ENCODE results near the gene USP12.
"Not testable (repeated sequence)": the region's sequence is repeated elsewhere in the genome, so short reads cannot be mapped to it uniquely, and the experiment has no call there.

Gene USP12

DNA sequence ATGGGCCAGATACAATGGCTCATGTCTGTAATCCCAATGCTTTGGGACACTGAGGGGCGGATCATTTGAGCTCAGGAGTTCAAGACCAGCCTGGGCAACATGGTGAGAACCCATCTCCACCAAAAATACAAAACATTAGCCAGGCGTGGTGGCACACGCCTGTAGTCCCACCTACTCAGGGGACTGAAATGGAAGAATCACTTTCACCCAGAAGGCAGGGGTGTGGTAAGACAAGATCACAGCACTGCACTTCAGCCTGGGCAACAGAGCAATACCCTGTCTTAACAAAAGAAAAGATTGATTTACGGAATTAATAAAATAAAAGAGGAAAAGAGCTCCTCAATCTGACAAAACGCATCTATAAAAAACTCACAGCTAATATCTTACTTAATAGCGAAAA, 22.7 kb downstream of the USP12 start:
- DNase-seq, result no peak

DNA sequence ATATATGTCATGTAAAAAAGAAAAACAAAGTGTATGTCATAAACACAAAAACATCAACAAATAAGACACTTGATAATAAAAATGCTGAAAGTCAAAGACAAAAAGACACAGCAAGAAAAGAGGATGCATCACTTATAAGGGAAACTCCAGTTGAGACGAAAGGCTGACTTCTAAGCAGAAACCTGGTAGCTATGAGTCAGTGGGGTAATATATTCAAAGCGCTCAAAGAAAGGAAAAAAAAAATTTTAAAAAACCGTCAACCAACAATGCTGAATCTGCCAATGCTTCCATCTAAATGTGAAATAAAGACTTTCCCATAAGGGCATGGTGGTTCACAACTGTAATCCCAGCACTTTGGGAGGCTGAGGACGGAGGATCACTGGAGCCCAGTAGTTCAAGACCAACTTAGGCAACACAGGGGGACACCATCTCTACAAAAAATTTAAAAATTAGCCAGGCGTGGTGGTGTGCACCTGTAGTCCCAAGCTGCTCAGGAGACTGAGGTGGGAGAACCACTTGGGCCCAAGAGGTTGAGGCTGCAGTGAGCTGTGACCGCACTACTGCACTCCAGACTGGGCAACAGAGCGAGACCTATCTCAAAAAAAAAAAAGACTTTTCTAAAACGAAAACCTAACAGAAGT, 24.0 kb downstream of the USP12 start:
- no peak for DNase-seq

DNA sequence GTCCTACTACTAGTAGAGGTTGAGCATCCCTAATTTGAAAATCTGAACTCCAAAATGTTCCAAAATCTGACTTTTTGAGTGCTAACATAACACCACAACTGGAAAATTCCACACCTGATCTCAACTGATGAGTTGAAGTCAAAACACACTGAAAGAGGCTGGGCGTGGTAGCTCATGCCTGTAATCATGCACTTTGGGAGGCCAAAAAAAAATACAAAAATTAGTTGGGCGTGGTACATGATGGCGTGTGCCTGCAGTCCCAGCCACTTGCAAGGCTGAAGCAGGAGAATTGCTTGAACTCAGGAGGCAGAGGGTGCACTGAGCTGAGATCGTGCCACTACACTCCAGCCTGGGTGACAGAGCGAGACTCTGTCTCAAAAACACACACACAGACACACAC, 29.9 kb downstream of the USP12 start:
- DNase-seq, result no peak

DNA sequence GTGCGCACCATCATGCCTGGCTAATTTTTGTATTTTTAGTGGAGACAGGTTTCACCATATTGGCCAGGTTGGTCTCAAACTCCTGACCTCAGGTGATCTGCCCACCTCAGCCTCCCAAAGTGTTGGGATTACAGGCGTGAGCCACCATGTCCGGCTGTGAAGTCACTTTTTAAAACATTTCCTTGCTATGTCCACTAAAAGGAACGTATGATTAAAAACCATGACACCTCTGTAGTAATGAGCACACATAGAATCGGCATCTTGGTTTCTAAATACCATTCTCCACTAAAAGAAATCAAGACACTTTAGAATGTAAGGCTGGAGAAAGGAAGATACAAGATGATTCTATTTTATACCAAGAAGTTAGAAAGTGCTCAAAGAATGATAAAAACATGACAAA, 30.5 kb downstream of the USP12 start:
- DNase-seq, result not testable (repeated sequence)

DNA sequence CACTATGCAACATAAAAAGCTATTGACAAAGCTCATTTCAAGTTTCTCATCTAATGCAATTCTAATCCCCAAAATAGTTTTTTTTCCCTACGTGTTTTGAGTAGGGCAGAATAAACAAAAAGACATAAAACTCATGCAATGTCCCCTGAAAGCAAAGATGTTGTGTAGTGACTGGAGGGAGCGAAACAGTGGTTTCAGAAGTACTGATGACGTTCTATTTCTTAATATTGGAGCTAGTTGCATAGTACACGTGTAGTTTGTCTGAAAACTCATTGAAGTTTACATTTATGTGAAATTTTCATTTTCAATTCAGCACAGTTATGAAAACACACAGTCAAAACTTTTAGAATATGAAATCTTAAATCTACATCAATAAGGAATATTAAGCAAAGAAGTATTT, 31.6 kb downstream of the USP12 start:
- no peak for DNase-seq

DNA sequence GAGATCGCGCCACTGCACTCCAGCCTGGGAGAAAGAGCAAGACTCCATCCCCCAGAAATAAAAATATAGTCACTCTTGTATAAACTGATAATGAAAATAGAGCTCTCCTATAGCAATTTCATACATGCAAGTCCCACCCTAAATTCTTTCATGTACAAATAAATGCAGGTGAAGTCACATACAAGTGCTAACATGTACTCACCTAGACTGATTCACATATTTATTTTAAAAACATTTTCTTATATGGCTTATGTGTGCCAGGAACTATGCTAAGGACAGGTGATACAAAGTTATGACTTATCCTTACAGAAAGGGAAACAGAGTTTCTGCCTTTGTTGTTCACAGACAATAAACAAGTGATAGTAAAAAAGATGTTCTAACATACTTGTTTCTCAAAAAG, 32.0 kb downstream of the USP12 start:
- DNase-seq, result no peak

DNA sequence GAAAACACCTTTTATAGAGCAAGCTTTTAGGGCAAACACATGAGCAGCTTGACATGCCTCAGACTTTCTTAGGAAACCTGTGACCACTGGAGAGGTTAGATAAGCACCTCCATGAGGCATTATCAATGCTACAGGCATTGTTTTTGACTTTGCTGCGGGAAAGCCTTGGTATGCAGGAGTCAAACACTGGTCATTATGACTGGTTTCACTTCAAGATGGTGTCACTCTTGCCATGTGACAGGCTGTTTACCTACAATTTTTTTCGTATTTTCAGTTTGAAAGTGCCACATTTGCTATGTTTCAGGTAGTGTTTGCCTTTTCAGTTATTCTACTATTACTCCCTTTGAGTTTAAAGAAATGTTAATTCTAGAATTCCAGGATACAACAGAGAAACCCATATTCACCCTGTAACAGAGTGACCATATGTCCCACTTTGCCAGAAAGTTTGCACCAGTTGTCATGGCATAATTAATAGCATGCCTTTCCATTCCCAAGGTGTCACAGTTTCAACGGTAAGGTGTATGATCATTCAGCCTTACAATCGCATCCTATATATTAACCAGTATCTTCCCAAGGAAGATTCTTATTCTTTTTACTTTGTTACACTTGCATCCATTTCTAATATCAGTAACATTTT, 33.0 kb downstream of the USP12 start:
- no peak for DNase-seq

DNA sequence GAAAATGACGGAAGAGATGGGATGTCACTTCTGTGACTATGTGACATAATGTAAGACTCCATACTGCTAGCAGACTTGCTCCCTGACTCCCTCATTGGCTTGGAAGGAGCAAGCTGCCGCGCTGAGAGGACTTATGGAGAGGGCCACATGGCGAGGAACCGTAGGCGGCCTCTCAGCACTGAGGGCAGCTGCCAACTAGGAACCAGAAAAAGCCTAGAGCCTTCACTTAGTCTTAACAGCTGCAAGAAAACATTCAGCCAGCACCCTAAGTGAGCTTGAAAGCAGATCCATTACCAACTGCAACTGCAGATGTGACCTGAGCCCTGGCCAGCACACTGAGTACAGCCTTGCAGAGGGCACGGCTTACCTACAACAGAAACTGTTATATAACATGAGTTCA, 33.9 kb downstream of the USP12 start:
- no peak for DNase-seq

DNA sequence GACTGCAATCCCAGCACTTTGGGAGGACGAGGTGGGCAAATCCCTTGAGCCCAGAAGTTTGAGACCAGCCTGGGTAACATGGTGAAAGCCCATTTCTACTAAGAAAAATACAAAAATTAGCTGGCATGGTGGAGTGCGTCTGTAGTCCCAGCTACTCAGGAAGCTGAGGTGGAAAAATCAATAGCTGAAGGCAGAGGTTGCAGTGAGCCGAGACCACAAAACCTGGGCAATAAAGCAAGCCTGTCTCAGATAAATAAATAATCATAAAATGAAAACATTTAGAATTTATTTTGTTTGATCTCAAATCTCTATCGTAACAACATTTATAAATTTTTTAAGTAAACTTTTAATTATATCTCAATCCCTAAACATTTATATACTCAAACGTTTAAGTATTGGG, 36.6 kb downstream of the USP12 start:
- DNase-seq, result no peak

DNA sequence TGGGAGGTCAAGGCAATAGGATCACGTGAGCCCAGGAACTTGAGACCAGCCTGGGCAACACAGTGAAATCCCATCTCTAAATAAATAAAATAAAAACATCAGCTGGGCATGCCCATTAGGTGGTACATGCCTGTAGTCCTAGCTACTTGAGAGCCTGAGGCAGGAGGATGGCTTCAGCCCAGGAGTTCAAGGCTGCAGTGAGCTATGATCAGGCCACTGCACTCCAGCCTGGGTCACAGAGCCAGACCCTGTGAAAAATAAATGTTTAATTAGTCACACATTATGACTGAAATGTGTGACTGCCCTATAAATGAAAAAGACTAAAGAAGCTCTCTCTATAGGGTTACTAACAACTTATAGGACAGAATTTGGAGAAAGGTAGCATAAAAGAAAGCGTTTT, 37.7 kb downstream of the USP12 start:
- no peak for DNase-seq

DNA sequence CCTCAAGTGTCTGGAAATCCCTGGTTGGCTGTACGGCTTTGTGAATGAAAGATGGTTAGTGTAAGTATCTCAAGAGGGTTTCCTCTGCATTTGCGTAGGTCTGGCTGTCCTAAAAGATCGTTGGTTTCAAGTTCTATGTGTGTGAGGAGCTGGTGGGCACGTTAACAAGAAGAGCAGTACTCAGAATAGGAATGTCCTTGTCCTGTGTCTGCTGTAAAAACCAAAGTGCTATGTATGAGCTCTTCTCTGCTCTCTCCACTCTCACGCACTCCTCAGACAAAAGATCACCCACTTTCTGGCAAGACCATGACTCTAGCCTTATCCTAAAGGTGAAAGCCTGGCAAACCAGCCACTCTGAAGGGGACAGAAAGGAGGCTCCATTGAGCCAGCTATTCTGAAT, 39.1 kb downstream of the USP12 start:
- no peak for DNase-seq

DNA sequence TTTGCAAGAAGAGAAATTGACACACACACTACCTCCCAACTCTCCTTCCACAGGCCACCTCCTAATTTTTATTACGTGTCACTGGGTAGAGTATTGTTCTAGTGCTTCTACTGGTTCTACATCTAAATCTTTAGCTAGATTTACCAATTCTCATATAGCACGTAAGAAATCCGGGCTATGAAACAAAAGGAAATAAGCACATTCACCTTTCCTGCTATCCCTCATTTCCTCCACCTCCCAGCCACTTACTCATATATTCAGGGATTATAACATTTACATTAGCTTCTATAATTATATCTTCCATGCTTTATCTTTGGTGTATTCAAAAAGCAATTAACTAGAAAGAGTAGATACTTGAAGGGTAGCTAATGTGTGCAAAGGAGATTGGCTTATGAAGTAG, 39.7 kb downstream of the USP12 start:
- DNase-seq, result no peak

DNA sequence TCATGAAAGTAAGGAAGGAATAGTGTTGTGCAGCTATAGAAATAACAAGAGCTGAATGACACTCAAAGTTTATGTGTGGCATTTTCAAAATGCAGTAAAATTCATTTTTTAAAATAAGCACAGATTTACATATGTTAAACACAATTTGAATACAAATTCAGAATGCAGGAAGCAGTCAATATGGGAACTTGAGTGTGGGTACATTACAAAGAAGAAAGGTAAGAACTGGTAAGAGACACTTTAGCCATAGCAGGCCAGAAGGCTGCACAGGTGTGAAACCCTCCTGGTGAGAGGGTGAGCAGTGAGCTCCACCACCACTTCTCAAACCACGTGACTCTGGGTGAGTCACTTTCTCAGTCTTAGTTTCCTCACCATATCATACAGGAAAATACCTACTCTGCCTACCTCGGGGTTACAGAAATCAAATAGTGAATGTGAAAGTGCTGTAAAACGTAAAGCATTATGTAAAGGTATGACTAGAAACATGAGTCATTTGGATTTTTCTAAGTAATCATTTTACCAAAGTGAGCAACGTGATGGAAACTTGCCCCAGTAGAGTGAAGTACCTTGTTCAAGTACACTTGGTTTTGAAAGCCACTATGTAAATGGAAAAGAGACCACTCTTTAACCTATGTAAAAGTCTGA, 40.5 kb downstream of the USP12 start:
- peak; percentile 69 for DNase-seq

DNA sequence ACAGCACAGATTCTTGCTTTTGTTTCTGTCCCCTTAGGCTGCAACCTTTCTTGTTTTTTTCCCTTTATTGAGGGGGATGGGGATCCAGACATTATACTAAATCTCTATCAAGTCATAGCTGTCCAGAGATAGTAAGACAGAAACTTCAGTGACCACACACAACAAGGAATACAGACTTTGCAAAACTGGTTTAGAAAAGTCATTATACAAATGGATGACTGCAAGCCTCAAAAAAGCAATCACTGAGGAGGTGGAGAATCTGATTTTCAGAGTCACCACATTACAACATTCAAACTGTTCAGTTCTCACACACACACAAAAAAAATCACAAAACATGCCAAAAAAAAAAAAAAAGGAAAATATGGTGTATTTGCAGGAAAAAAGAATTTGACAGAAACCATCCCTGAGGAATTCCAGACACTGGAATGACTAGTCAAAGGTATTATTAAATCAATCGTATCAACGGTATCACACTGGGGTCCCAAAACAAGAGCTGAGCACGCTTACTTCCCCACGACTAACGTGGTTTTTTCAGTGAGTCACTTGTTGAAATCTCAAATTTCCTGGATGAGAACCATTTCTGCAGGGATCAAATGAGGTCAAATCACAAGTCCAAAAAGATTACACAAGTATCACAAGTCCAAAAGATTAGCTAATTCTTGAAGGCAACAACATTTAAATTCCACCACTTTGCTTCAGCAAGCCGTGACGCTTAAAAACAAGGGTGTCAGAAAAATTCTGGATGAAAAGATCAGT, 41.2 kb downstream of the USP12 start:
- DNase-seq, result no peak

DNA sequence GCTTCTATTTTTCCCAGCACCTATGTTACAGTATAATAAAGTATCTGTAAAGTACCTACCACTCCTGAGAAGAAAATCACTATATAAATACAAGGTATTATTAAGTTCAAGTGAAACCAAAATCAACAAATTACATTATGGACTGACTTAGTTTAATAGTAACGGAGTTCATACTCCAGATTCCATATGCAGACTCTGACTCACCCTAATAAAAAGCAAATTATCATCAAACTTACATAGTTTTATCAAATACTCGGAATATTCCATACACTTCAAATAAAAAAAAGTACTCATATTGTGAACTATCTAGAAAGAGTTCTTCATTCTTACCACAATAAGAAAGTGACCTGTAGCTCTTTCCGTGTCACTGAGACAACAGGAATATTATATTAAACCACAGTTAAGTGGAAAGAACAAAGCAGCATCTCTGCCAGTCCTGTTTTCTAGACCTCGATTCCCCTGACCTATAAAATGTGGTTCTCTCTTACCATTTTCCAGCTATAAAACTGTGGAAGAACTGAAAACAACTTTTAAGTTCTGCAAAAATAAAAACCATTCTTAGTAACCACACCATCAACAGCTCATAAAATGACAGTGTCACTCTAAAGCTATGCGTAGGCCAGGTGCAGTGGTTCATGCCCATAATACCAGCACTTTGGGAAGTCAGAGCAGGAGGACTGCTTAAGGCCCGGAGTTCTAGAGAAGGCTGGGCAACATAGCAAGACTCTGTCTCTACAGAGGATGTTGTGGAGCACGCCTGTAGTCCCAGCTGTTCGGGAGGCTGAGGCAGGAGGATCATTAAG, 42.6 kb downstream of the USP12 start:
- DNase-seq, result no peak

DNA sequence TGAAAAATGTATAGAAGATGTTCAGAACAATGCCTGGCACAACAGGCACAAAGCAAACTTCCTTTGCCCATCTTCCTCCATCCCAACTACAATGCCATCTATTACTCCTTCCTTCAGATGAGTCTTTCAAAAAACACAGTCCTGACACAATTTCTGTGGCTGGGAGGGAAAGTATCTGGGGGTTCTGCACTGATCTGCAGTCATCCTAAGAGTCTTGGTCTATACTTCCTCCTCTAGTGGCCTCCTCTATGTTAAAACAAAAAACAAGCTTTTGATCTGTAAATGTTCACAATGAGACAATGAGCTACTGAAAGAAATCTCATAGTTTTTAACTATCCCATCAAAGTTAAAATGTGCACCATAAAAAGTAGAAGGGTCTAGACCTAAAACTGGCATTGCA, 44.8 kb downstream of the USP12 start:
- DNase-seq, result no peak

DNA sequence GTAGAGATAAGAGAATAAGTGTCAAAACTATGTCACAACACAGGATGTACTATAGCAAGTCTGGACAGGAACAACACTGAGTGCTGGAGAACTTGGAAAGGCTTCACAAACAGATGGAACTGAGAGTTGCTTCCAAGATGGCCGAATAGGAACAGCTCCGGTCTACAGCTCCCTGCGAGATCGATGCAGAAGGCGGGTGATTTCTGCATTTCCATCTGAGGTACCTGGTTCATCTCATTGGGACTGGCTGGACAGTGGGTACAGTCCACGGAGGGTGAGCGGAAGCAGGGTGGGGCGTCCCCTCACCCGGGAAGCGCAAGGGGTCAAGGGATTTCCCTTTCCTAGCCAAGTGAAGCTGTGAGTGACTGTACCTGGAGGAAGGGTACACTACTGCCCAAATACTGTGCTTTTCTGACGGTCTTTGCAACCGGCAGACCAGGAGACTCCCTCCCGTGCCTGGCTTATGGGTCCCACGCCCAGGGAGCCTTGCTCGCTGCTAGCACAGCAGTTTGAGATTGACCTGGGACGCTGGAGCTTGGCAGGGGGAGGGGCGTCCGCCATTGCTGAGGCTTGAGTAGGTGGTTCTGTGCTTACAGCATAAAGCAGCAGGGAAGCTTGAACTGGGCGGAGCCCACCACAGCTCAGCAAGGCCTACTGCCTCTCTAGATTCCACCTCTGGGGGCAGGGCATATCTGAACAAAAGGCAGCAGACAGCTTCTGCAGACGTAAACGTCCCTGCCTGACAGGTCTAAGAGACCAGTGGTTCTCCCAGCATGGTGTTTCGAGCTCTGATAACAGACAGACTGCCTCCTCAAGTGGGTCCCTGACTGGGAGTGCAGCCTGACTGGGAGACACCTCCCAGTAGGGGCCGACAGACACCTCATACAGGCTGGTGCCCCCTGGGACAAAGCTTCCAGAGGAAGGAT, 46.0 kb downstream of the USP12 start:
- no peak for DNase-seq

DNA sequence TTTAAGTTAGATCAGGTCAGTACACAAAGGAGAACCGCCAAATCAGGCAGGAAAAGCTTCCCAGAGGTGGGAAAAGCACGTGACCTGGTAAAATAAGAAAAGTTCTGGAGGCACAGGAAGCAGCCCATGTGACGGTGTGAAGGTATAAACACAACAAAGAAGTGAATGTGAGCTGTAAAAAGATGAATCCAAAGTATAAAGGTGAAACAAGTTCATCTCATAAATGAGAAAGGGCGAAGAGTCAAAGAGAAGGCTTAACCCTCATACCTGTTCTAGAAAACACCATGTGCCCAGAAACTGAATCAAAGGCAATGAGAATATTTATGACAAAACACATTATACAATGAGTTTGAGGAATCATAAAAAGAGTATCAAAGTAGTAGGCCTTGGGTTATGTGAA, 47.0 kb downstream of the USP12 start:
- DNase-seq, result no peak

DNA sequence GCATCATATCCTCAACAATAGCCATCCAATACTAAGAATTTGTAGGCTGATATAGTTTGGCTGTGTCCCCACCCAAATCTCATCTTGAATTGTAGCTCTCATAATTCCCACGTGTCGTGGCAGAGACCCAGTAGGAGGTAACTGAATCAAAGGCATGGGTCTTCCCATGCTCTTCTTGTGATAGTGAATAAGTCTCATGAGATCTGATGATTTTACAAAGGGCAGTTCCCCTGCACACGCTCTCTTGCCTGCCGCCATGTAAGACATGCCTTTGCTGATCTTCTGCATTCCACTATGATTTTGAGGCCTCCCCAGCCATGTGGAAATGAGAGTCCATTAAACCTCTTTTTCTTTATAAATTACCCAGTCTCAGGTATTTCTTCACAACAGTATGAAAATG, 48.2 kb downstream of the USP12 start:
- DNase-seq, result not testable (repeated sequence)

DNA sequence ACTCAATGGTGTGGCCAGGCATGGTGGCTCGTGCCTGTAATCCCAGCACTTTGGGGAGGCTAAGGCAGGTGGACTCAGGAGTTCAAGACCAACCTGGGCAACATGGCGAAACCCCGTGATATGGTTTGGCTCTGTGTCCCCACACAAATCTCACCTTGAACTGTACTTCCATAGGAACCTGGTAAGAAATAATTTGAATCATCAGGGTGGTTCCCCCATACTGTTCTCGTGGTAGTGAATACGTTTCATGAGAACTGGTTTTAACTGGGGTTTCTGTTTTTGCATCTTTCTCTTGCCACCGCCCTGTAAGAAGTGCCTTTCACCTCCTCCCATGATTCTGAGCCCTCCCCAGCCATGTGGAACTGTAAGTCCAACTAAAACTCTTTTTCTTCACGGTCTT, 49.6 kb downstream of the USP12 start:
- no peak for DNase-seq

DNA sequence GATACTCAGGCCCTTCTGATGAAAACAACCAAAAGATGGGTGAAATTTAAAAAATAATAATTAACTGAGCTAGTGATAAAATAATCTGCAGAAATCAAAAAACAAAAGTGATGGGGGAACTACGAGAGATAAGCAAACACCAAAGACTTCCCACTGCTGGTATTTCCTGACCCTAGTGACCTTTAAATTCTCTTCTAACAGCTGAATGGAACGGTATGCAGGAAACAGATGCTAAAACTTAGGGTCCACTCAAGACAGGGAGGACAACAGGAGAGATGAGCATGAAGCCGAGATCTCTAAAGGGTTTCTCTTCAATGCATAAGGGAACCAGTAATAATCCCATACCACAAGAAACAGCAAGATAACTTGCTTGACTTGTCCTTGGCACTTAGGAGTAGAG, 50.8 kb downstream of the USP12 start:
- no peak for DNase-seq

DNA sequence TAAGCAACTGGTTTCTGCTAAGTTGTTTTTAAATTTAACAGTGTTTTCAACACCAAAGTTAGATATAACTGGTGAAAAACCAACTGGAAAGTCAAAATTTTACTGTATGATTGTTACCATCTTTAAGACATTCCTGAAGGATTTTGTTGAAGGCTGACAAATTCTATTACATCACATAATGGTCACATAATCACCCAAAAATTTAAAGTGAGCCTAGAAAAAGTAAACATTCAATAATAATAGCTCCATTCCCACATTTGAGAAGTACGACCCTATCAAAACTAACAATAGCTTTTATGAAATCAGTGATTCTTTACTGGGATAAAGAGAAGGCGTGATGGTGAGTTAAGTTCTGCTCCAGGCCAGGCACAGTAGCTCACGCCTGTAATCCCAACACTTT, 51.6 kb downstream of the USP12 start:
- no peak for DNase-seq
